HK-2 (cell line): ENCODE measurements around the gene UBTD1.

Experiments used
- DNase-seq: peaks from one replicate; pipeline ENCODE4 v3.0.0-alpha.2; 2018; ENCODE audit not compliant: unreplicated experiment

The UBTD1 gene

GRCh38 chr10:97482381-97482780 lies 16.3 kb upstream of the UBTD1 start:
- DNase-seq, result no peak

GRCh38 chr10:97483506-97483905 lies 15.2 kb upstream of the UBTD1 start:
- no peak for DNase-seq

GRCh38 chr10:97483921-97484320 lies 14.8 kb upstream of the UBTD1 start:
- DNase-seq, result no peak

GRCh38 chr10:97485647-97486281 lies 13.0 kb upstream of the UBTD1 start:
- no peak for DNase-seq

- DNase-seq, result no peak
These were observed 8.1 kb upstream of the UBTD1 start for GRCh38 chr10:97490592-97490991.

- no peak for DNase-seq
These were observed 4.6 kb upstream of the UBTD1 start for GRCh38 chr10:97494151-97494550.

GRCh38 chr10:97494863-97495506 lies 3.7 kb upstream of the UBTD1 start:
- no peak for DNase-seq

- DNase-seq, result peak; percentile 91
These were observed 1.1 kb upstream of the UBTD1 start for GRCh38 chr10:97497572-97498075.

- DNase-seq, result peak; percentile 100
These were observed 466 bp upstream of the UBTD1 start, which contains the start of gene MMS19 for GRCh38 chr10:97498076-97498840. MMS19 (minus strand) TSS chr10:97498422; CDS start chr10:97498384, 38 bp downstream.

GRCh38 chr10:97499561-97500296 lies 1.0 kb downstream of the UBTD1 start:
- DNase-seq, result peak; percentile 55

GRCh38 chr10:97500297-97500575 lies 1.5 kb downstream of the UBTD1 start:
- no peak for DNase-seq

- DNase-seq, result no peak
These were observed 4.2 kb downstream of the UBTD1 start for GRCh38 chr10:97502916-97503315.

GRCh38 chr10:97503406-97503805 lies 4.7 kb downstream of the UBTD1 start:
- DNase-seq, result no peak

- no peak for DNase-seq
These were observed 6.4 kb downstream of the UBTD1 start for GRCh38 chr10:97505152-97505551.

- DNase-seq, result no peak
These were observed 7.7 kb downstream of the UBTD1 start for GRCh38 chr10:97506199-97506991.

GRCh38 chr10:97508342-97508741 lies 9.6 kb downstream of the UBTD1 start:
- peak; percentile 33 for DNase-seq

GRCh38 chr10:97509120-97509680 lies 10.5 kb downstream of the UBTD1 start:
- no peak for DNase-seq

- no peak for DNase-seq
These were observed 12.0 kb downstream of the UBTD1 start for GRCh38 chr10:97510686-97511085.

GRCh38 chr10:97511711-97512440 lies 13.2 kb downstream of the UBTD1 start:
- DNase-seq, result no peak

- no peak for DNase-seq
These were observed 14.3 kb downstream of the UBTD1 start for GRCh38 chr10:97512993-97513392.
